GM19397 (cell line): ENCODE data around the gene CCR6.
"Not testable (repeated sequence)": the region's sequence is repeated elsewhere in the genome, so short reads cannot be mapped to it uniquely, and the experiment has no call there.

ENCODE experiments used
- ATAC-seq: cut with Tn5 transposase; IDR thresholded peaks from one replicate; pipeline ENCODE4 v1.9.1; 2021; ENCODE audit warnings: mild to moderate bottlenecking, moderate library complexity; ENCODE audit not compliant: unreplicated experiment

CCR6 gene

GRCh38 chr6:167165858-167166471, 43.1 kb downstream of the CCR6 start:
- ATAC-seq, result no peak

- not testable (repeated sequence) for ATAC-seq
Observed at GRCh38 chr6:167167699-167168098, 44.8 kb downstream of the CCR6 start.

- not testable (repeated sequence) for ATAC-seq
Observed at GRCh38 chr6:167168296-167168695, 45.4 kb downstream of the CCR6 start.

- not testable (repeated sequence) for ATAC-seq
Observed at GRCh38 chr6:167169867-167170266, 47.0 kb downstream of the CCR6 start.

- not testable (repeated sequence) for ATAC-seq
Observed at GRCh38 chr6:167171300-167171699, 48.4 kb downstream of the CCR6 start.

GRCh38 chr6:167172011-167172410, 49.1 kb downstream of the CCR6 start:
- not testable (repeated sequence) for ATAC-seq

GRCh38 chr6:167177271-167177670, 54.4 kb downstream of the CCR6 start:
- not testable (repeated sequence) for ATAC-seq

GRCh38 chr6:167178896-167179655, 56.2 kb downstream of the CCR6 start:
- ATAC-seq, result not testable (repeated sequence)

- not testable (repeated sequence) for ATAC-seq
Observed at GRCh38 chr6:167180086-167180485, 57.2 kb downstream of the CCR6 start.

- not testable (repeated sequence) for ATAC-seq
Observed at GRCh38 chr6:167181351-167181750, 58.5 kb downstream of the CCR6 start.

- ATAC-seq, result peak; percentile 76
Observed at GRCh38 chr6:167182913-167183314, 60.0 kb downstream of the CCR6 start.

- not testable (repeated sequence) for ATAC-seq
Observed at GRCh38 chr6:167185101-167185500, 62.2 kb downstream of the CCR6 start.

- not testable (repeated sequence) for ATAC-seq
Observed at GRCh38 chr6:167187275-167187674, 64.4 kb downstream of the CCR6 start.
